Kidney (tissue), 14 donors: Measurements from ENCODE around the gene IQCF6. TPM values are rescaled to one million over a fixed set of nuclear protein-coding genes. Genes with fewer than 3 reads are reported as not detected.
"Not testable (repeated sequence)": the region's sequence is repeated elsewhere in the genome, so short reads cannot be mapped to it uniquely, and the experiment has no call there.

Source experiments
- DNase-seq, 5 donors: peaks; one replicate each; pipeline ENCODE4 v3.0.0-alpha.2; 2013 to 2020
- FAIRE-seq: peaks from 2 replicates; lab custom pipeline; 2012; peaks lifted over from hg19 to GRCh38; lab: Jason Lieb, UNC
- H3K27ac ChIP-seq, 2 donors: one replicate each; pipeline ENCODE4 v1.7.0; 2013; ENCODE audit warnings: low read depth in 2 of 2, low read length in 2 of 2, inconsistent platforms in 1 of 2
- H3K27me3 ChIP-seq: one replicate; pipeline ENCODE4 v1.7.1; 2013; ENCODE audit warnings: low read length, inconsistent platforms; ENCODE audit not compliant: control insufficient read depth, insufficient read depth
- H3K36me3 ChIP-seq, 3 donors: one replicate each; pipeline versions ENCODE4 v1.7.0 to v1.7.1; 2013; ENCODE audit warnings: low read length in 3 of 3, control low read depth in 1 of 3, inconsistent platforms in 1 of 3; ENCODE audit not compliant: insufficient read depth in 3 of 3, control insufficient read depth in 2 of 3
- H3K4me1 ChIP-seq, 3 donors: one replicate each; pipeline versions ENCODE4 v1.7.0 to v1.7.1; 2013; ENCODE audit warnings: low read length in 3 of 3, inconsistent platforms in 1 of 3, low read depth in 1 of 3; ENCODE audit not compliant: control insufficient read depth in 2 of 3, insufficient read depth in 2 of 3
- H3K4me3 ChIP-seq, 3 donors: one replicate each; pipeline versions ENCODE4 v1.7.0 to v1.8.1; 2013; ENCODE audit warnings: low read length in 3 of 3, control low read depth in 1 of 3, inconsistent platforms in 1 of 3
- H3K9ac ChIP-seq, 3 donors: one replicate each; pipeline versions ENCODE4 v1.7.0 to v1.7.1; 2013; ENCODE audit warnings: low read length in 3 of 3, control low read depth in 1 of 3, inconsistent platforms in 1 of 3
- H3K9me3 ChIP-seq, 3 donors: one replicate each; pipeline versions ENCODE4 v1.7.0 to v1.7.1; 2013; ENCODE audit warnings: low read length in 3 of 3, control low read depth in 1 of 3, inconsistent platforms in 1 of 3; ENCODE audit not compliant: control insufficient read depth in 2 of 3, insufficient read depth in 1 of 3
- CTCF ChIP-seq: IDR thresholded peaks from 3 replicates; pipeline ENCODE4 v1.5.1; 2012; ENCODE audit warnings: mild to moderate bottlenecking, moderate library complexity, borderline replicate concordance; ENCODE audit not compliant: insufficient read depth; ENCODE audit errors: extremely low read depth
- intact Hi-C: fragments of 100-400 bp; cut with DNase I; formaldehyde crosslinking; loops from one replicate; pipeline ENCODE4 v1.11.1; 2022
- polyA plus RNA-seq: library from polyadenylated mRNA; stranded (reverse); fragments of 350-450 nt; fragmentation: Illumina TruSeq; extraction: RNeasy Lipid Tissue Mini Kit (QIAGEN cat#74804); gene quantifications from one replicate; pipeline ENCODE4 v1.2.3, GENCODE V29; 2014; ENCODE audit warnings: low read depth, low replicate concordance; ENCODE audit not compliant: insufficient read depth
- total RNA-seq: library from RNA; stranded (reverse); fragmentation: NEBNext Ultra II Directional; extraction: Animal tissue kit (Norgen Biotek cat#: 25700); gene quantifications from one replicate; pipeline ENCODE4 v1.2.1, GENCODE V29; 2021
- donor health status: control.
- donor health status: control.
- donor health status: control.
- donor health status: control.
- donor health status: control.
- donor health status: DM: yes; HTN: yes; CAD: no.
- donor health status: Normal renal cell carcinoma (clear cell type).

IQCF6 gene
- total and polyA plus RNA-seq, 2 donors from 2014 or later, result not detected

- no peak for FAIRE-seq
- intact Hi-C loops, result no loop called here
- TF ChIP-seq CTCF, result no peak
- Histone ChIP-seq H3K9me3 (peaks cover 0 to 13% (median 4%) of the 10 kb centered on the region in 3 donors), H3K36me3 (no peaks in the 10 kb centered on the region), H3K4me1 (peaks cover 0 to 5% (median 0%) of the 10 kb centered on the region in 3 donors), H3K9ac (no peak overlapping the region), H3K27ac (no peak overlapping the region), H3K27me3 (no peaks in the 10 kb centered on the region), H3K4me3 (no peak overlapping the region)
- no peak for DNase-seq
Observed at GRCh38 chr3:51759203-51759602, 19.8 kb downstream of the IQCF6 start.

GRCh38 chr3:51753763-51754750 lies 25.0 kb downstream of the IQCF6 start:
- intact Hi-C loops, H3K36me3 ChIP-seq, H3K27me3 ChIP-seq, DNase-seq, FAIRE-seq, H3K4me1 ChIP-seq, H3K9me3 ChIP-seq: not testable (repeated sequence)
- H3K4me3 ChIP-seq, result peak overlapping the region in 2 of 3 donors; percentile 23 to 48
- H3K9ac ChIP-seq, result peak overlapping the region in 1 of 3 donors; percentile 0
- peak overlapping the region in 1 of 2 donors; percentile 48 for H3K27ac ChIP-seq

GRCh38 chr3:51751287-51751686 lies 27.8 kb downstream of the IQCF6 start:
- Histone ChIP-seq H3K27me3 (no peaks in the 10 kb centered on the region), H3K27ac (no peak overlapping the region), H3K36me3 (no peaks in the 10 kb centered on the region), H3K9ac (no peak overlapping the region), H3K9me3 (peaks cover 0 to 4% (median 0%) of the 10 kb centered on the region in 3 donors), H3K4me1 (peaks cover 0 to 5% (median 0%) of the 10 kb centered on the region in 3 donors), H3K4me3 (no peak overlapping the region)
- FAIRE-seq (no peak), DNase-seq (no peak)
- no peak for TF ChIP-seq CTCF
- intact Hi-C loops, result no loop called here

- TF ChIP-seq CTCF, result no peak
- Histone ChIP-seq H3K9ac (no peak overlapping the region), H3K36me3 (no peaks in the 10 kb centered on the region), H3K27me3 (no peaks in the 10 kb centered on the region), H3K4me1 (peaks cover 0 to 5% (median 0%) of the 10 kb centered on the region in 3 donors), H3K4me3 (no peak overlapping the region), H3K9me3 (peaks cover 0 to 4% (median 0%) of the 10 kb centered on the region in 3 donors), H3K27ac (no peak overlapping the region)
- FAIRE-seq (no peak), DNase-seq (no peak)
- intact Hi-C loops, result no loop called here
Observed at GRCh38 chr3:51750878-51751277, 28.2 kb downstream of the IQCF6 start.
